ENCODE results near the gene ARSB.
"Not testable (repeated sequence)": the region's sequence is repeated elsewhere in the genome, so short reads cannot be mapped to it uniquely, and the experiment has no call there.

The ARSB gene

GRCh38 chr5:78771260-78772205, 213.6 kb downstream of the ARSB start:
- DNase-seq: peak; percentile 36 to 71 (median 67)

GRCh38 chr5:78768781-78769380, 216.2 kb downstream of the ARSB start:
- no peak for DNase-seq

DNA sequence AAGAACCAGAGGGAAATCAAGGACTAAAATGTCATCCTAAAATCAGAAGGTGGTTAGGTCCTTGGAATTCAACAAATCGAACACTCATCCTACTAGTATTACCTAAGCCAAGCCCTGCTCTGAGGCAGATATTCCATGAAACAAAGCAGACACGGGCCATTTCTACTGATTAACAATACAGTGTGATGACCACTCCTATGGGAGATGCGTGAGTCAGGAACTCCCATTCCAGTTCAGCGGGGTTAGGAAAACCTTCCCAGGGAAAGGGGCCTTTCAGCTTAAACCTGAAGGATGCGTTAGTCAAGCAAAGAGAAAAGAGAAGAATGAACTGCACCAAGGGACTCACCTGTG, 218.7 kb downstream of the ARSB start:
- no peak for DNase-seq

DNA sequence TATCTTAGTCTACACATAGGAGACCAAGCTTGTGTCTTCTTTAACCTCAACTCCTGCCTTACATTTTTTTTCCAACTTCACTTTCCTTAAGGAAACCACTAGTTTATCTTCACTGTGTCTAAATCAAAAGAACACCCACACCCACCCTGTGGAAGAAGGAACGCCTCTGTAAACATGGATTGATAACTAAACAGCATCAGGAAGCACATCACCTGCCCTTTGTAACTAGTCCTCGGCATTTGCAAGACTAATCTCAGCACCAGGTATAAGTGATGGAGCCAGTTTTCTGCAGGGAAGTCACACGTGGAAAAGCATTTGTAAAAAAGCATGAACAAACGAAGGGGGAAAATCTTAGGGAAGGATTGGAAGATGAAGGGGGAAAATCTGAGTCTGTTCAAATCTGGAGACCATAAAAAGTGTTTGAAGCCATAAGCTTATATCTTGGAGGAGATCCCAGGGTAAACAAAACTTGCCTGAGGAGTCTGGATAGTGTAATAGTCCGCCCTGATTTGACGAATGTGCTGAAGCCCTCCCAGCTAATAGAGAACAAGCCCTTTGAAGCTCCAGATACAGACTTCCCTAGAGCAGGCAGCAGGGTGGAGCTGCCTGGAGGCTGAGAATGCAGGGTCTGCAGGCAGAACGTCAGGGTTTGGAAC, 219.2 kb downstream of the ARSB start:
- no peak for DNase-seq

DNA sequence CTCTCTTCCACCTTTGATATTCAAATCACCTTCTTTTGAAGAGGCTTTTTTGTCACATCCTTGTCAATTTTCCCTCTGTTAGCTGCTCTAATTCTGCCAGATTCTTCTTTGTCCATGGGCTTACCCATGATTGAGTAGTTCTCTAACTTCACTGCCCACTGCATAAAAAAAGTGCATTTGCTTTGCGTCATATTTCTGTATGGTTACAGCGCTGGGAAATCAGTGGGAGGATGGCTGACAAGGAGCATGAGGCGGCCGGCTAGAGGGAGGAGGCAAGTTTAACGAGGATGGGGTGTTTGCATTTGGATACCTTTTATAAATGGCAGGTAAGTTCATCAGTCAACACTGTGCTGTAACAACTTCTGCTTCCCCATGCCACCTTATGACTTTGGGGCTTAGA, 220.0 kb downstream of the ARSB start:
- peak; percentile 29 to 39 (median 31) for DNase-seq

DNA sequence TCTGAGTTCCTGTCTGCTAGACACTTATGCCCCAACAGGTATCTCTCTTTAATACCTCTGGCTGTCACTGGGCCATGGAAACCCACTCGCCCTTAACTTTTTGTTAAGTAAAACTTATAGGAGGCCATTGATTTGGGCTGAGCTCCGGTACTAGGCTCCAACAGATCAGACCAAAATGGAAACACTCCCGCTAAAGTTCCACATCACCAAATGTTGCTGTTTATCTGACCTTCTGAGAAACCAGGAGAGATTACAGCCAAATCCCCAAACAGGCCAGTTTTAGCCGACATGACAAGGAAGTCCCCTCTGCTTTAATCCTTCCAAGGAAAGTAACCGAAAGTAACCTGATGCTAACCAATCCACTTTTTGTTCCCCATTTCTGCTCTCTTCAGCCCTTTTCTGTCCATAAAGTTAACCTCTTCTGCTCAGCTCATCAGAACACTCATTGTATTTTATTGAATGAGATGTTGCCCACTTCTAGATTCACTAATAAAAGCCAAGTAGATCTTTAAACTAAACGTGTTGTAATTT, 221.4 kb downstream of the ARSB start:
- peak; percentile 51 to 67 (median 52) for DNase-seq

GRCh38 chr5:78762743-78763142, 222.4 kb downstream of the ARSB start:
- not testable (repeated sequence) for DNase-seq

DNA sequence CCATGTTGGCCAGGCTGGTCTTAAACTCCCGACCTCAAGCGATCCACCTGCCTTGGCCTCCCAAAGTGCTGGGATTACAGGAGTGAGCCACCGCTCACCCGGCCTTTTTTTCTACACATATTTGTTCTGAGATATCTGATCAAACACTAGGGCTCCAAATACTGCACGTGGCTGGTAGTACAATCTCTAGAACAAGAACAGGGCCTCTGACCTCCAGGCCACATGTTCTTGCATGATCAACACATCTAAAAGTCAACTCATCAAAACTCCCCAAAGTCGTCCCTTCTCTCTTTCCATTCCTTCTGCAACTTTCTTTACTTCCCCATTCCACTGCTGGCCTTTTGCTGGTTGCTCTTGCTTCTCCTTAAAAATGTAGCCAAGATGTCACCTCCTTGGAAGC, 223.3 kb downstream of the ARSB start:
- peak; percentile 60 to 77 (median 72) for DNase-seq

- DNase-seq: no peak
Observed at GRCh38 chr5:78760770-78761169, 224.3 kb downstream of the ARSB start.

DNA sequence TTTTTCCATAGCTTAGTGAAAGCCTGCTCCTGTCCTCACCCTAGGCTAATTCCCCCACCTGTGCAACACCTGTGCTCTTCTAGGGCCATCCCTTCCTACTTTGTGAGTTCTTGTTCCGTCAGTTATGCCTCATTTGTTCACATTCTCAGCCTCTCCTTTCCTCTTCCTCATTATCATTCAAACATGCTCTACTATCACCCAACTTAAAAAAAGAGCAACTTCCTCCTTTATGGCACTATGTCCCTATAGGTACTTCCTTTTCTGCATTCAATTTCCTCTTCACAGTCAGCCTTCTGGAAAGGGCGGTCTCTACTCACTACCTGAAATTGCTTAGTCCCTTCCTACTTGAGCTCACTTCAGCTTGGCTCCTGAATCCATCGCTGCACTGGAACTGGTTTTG, 224.7 kb downstream of the ARSB start:
- peak; percentile 50 to 78 (median 73) for DNase-seq

DNA sequence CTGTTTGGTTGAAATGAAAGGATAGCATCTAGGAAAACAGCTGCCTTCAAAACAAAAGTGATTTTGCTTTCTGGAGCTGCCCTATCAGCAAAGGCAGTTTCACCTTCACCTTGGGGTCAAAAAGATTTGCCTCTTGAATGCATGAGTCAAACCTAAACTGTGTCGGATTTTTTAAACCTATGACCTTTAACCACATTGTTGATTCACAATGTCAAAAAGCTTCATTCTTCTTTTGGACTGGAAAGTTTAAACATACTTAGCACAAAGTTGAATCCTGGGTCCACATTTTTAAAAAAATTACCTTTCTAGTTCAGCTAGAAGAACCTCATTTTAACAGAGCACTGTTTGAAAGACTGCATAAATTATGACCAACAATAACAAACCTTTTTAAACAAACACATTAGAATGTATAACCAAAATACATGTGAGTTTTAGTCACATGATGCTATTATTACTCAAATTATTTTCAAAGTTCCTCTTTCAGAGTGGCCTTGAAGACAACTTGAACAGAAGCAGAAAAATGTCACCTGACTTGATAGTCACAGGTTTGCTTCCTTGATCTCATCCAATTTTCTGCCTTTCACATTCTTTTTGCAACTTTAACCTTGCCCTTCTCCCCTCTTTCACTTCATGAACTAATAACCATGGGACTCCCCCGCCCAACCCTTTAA, 226.8 kb downstream of the ARSB start:
- DNase-seq: peak; percentile 52 to 81 (median 78)

DNA sequence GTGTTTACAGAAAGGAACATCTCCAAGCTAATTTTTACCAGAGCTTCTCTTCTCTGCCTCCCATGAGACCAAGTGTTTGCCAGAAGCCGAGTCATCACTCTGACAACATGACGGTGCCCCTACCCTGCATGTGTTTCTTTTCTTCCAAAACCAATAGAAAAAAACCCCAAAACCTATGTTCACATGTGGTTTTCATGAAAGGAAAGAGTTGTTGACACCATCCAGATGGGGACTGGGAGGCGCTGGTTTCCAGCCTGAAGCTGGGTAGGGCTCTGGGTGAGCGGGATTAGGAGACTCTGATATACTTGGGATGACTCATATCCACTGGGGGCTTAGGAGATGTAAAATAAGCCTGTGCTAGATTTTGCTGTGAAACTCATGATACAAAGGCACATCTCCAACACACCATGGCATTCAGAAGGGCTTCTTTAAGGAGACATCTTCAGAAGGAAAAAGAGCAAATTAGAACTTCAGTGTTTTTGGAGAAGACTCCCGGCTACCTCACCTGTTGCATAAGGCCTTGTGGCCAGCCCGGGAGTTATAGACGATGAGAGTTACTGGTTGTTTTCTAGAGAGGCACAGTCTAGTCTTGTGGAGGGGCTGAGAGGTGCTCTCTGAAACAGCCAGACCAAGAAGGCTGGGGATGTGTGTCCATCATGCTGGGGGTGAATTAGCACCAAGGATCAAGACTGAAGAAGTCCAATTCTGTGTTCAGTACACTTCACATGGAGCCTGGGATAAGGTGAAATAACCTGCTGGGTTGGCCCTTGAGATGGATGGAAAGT, 227.6 kb downstream of the ARSB start:
- peak; percentile 27 to 44 (median 29) for DNase-seq

DNA sequence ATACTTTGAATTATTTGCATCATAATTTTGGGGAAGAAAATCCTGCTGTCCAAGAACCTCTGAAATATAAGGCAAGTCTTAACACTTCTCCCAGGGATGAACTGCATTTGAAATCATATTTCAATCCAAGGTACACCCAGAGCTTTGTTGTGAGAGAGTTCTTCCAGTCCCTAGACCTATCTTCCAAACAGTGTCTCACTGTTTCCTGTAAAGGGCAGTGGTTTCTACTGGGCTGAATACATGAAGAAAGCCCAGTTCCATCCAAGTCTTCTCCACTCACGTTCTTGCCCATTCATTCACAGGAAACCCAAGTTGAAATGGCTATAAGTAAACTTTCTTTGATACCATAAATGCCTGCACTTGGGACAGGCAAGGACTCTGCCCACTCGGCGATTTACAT, 228.3 kb downstream of the ARSB start:
- DNase-seq: no peak

- peak; percentile 47 to 65 (median 65) for DNase-seq
Observed at GRCh38 chr5:78755822-78756429, 229.2 kb downstream of the ARSB start.

DNA sequence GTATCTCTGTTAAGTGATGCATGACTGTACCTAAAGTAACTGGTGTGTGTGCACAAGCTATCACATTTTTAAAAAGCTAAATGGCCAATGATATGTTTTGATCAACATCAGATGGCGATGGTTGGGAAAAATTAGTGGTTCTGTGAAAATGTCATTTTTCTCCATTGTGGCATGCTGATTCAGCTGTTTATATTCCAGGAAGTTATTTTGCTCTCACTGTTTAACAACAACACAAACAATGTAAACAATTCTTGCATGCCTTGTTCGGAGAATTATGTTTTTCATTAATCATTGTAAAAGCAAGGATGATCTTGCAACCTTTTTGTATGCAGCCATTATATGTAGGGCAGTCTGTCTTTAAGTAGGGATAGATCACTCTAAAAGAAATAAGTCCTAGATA, 230.5 kb downstream of the ARSB start:
- no peak for DNase-seq

- DNase-seq: peak in 1 of 3 donors; percentile 12
Observed at GRCh38 chr5:78753093-78753531, 232.0 kb downstream of the ARSB start.

DNA sequence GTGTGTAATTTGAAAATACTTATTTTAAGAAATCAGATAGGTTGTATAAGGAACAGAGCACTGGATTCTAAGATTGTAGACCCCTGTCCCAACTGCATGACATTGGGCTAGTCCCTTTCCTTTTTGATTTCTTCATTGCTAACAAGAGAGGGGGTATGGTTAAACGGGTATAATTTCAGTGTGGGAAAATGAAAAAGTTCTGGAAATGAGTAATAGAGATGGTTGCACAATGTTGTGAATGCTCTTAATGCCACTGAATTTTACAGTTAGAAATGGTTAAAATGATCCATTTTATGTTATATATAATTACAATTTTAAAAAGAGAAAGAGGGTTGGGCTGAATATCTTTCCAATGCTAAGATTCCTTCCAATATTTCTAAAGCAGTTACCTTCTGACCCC, 233.2 kb downstream of the ARSB start:
- DNase-seq: peak in 2 of 3 donors; percentile 33 to 38

DNA sequence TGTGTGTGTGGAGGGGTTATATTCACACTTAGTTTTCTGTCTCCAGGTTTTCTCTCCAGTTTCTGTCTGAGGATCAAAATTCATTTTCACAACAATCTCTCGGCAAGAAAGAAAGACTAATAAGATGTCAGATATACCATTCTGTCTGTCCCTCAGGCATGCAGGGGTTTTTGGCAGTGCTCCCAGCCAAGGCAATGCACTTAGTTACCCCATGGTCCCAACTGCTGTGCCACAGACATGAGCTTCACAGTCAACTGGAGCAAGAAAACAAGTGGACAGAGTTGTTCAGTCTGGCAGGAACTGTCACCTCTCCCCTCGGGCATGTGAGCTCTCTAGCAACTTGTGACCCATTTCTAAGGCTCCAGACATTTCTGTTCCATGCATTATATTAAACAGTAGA, 234.8 kb downstream of the ARSB start:
- no peak for DNase-seq

DNA sequence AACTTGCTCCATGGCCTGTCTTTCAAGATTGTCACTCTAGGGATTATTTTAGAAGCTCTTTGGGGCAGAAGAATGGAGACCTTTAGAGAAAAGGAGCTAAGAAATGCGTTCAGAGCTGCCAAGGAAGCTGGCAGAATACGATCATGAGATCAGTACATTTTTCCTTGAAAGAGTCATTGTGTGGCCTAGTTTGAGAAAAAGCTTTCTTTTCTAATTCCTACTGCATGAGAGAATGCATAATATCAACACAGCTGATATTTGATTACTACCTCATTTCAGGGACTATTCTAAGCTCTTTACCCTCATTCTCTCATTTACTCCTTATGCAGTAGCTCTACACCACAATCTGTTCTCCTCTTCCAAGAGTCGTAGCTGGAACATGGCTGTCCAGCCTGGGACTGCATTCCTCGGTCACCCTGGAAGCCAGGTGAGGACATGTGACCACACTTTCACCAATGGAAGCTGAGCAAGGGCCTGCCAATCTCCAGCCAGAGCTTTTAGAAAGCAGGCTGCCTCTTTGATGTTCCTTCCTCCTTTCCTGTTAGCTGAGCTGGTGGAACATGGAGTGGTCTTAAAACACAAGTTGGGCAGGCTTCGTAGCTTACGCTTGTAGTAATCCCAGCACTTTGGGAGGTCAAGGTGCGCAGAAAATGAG, 237.3 kb downstream of the ARSB start:
- DNase-seq: no peak

DNA sequence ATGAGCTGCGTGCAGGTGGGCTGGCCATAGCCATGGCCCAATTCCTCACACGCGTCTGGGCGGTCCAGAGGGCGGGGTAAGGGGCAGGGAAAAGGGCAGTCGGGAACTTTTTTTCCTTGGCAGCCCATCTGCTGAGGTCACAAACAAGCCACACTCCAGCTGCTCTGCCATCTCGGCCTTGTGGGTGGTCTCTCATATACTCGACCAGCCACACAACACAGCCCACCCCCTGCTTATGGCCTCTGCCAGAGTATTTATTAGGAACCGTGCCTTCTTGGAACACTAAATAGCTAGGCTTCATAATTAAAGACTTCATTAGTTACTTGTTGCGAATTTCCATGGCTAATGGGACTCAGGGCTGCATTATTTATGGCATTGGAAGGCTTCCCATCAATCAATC, 238.1 kb downstream of the ARSB start:
- no peak for DNase-seq
